ENCODE measurements around the gene ASTN2. TPM values are rescaled to one million over a fixed set of nuclear protein-coding genes. Genes with fewer than 3 reads are reported as not detected.

Gene ASTN2
- total and polyA plus RNA-seq, 2 donors (not counting 3 experiments of a cell fraction or from before 2014, with no cell fraction given) = 1.0 to 1.9 TPM

- POLR2A ChIA-PET = no interaction called here
These were observed 785.2 kb downstream of the ASTN2 start for GRCh38 chr9:116629634-116630033.

More at GRCh38 chr9:116629634-116630033, 785.2 kb downstream of the ASTN2 start:
- no peaks in the 10 kb centered on the region for H3K27me3 ChIP-seq (ENCODE audit: control insufficient read depth in 2 of 2, insufficient read depth in 2 of 2, low read length in 2 of 2)
- DNase-seq (ENCODE audit: low read depth, low spot score) (no peak), FAIRE-seq (no peak)
- CTCF ChIA-PET = no interaction called here
- no peak overlapping the region for H3K4me3 ChIP-seq (replicated peaks in 1 of 3; ENCODE audit: insufficient read depth in 1 of 3, low read depth in 1 of 3, low read length in 3 of 3)
- H3K9me3 ChIP-seq (replicated peaks; ENCODE audit: control insufficient read depth, insufficient read depth, low read length) = no peaks in the 10 kb centered on the region
- dilution Hi-C loops (cut with MboI; ENCODE audit: extremely low pct_ligation_motif_present, low sequenced_read_pairs) = no loop called here
- no TSS peak for BruUV-seq (replicated peaks)
- intact Hi-C loops (cut with micrococcal nuclease) = no loop called here
- H3K9ac ChIP-seq (replicated peaks; ENCODE audit: extremely low read depth, insufficient read depth, low read length) = no peak overlapping the region
- H3K9me1 ChIP-seq (replicated peaks; ENCODE audit: control insufficient read depth, extremely low read depth, insufficient read depth, low read length) = no peaks in the 10 kb centered on the region
- no peak overlapping the region for H2AFZ ChIP-seq (ENCODE audit: low read depth, low read length)
- no peaks in the 10 kb centered on the region for H4K20me1 ChIP-seq (replicated peaks; ENCODE audit: control insufficient read depth, extremely low read depth, insufficient read depth, low read length)
- H3K4me2 ChIP-seq (ENCODE audit: insufficient read depth, low read length) = no peak overlapping the region
- no peak overlapping the region for H3K27ac ChIP-seq (ENCODE audit: insufficient read depth, low read depth, low read length)
- H3K36me3 ChIP-seq (ENCODE audit: control insufficient read depth in 2 of 2, extremely low read depth in 1 of 2, insufficient read depth in 2 of 2, low read length in 2 of 2) = no peaks in the 10 kb centered on the region
- H3K79me2 ChIP-seq (ENCODE audit: control insufficient read depth, insufficient read depth, low read length) = no peaks in the 10 kb centered on the region
- H3K4me1 ChIP-seq (ENCODE audit: control insufficient read depth, extremely low read depth, insufficient read depth, low read length) = no peaks in the 10 kb centered on the region
- TF ChIP-seq POLR2AphosphoS5 (IDR thresholded peaks at IDR 0.05; ENCODE audit: insufficient read depth, low read depth, low read length) (no peak), GATA2 (IDR thresholded peaks at IDR 0.05; ENCODE audit: insufficient read depth, insufficient read length, low read depth, low read length) (no peak), POLR2A (IDR thresholded peaks at IDR 0.05; ENCODE audit: low read depth, low read length) (no peak), MYC (IDR thresholded peaks at IDR 0.05; ENCODE audit: low read depth, low read length) (no peak), CTCF (IDR thresholded peaks at IDR 0.05; ENCODE audit: extremely low read depth in 1 of 2, insufficient read depth in 1 of 2, low read depth in 1 of 2, low read length in 2 of 2) (no peak), JUN (IDR thresholded peaks at IDR 0.05; ENCODE audit: borderline replicate concordance, insufficient read depth, insufficient read length, low read depth) (no peak), FOS (IDR thresholded peaks at IDR 0.05; ENCODE audit: borderline replicate concordance, insufficient read depth, low read length) (no peak), EZH2 (IDR thresholded peaks at IDR 0.05; ENCODE audit: borderline replicate concordance, low read depth, low read length, severe bottlenecking) (no peak), MAX (IDR thresholded peaks at IDR 0.05; ENCODE audit: insufficient read depth, insufficient read length) (no peak)

Data from endothelial cell of umbilical vein (primary cell).